MM.1S (cell line): Measurements from ENCODE around the gene LRMDA.

Experiments used
- CTCF ChIP-seq: fragments of 300-600 bp; sonication (generic); IDR thresholded peaks from 2 replicates; pipeline ENCODE4 v1.5.1; 2016; ENCODE audit warnings: antibody characterized with exemption, low read length, mixed read lengths
- EZH2 ChIP-seq: fragments of 300-600 bp; sonication (generic); optimal IDR thresholded peaks from 2 replicates; pipeline ENCODE3; 2017; ENCODE audit warnings: low read depth, mild to moderate bottlenecking, antibody characterized with exemption, low read length, mixed read lengths
- EZH2phosphoT487 ChIP-seq: fragments of 300-600 bp; sonication (generic); IDR thresholded peaks from 2 replicates; pipeline ENCODE4 v1.6.1; 2018; ENCODE audit warnings: antibody characterized with exemption, low read length

GRCh38 chr10:76285012-76285411 lies 853.6 kb downstream of the LRMDA start:
- no peak for TF ChIP-seq CTCF
- TF ChIP-seq EZH2phosphoT487 = no peak
- no peak for TF ChIP-seq EZH2
